NB4 (cell line): ENCODE results near the gene FBXO2.

ENCODE experiments used
- CTCF ChIP-seq: IDR thresholded peaks from one replicate; pipeline ENCODE4 v1.5.1; 2012; ENCODE audit warnings: low read depth, low read length
- POLR2A ChIP-seq: IDR thresholded peaks from 2 replicates; pipeline ENCODE4 v1.6.1; 2011; ENCODE audit warnings: mild to moderate bottlenecking; ENCODE audit not compliant: insufficient read length; ENCODE audit errors: extremely low read depth

DNA sequence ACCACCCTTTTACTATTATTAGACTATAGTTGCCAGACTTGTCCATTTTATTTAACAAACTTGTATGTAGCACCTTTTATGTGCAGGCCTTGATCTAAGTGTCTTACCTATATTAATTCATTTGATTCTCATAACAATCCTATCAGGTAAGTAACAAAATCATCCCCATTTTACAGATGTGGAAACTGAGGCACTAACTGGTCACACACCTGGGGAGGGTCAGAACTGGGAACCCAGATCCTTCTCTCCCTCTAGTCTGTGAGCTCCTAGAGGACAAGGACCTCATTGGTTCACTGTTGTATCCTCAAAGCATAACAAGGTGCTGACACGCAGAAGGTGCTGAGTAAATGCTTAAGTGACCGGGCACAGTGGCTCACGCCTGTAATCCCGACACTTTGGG is 14.9 kb downstream of the FBXO2 start:
- TF ChIP-seq POLR2A = no peak
- TF ChIP-seq CTCF = no peak
